Heart left ventricle (tissue), 16 donors: ENCODE measurements around the gene FAM241A. TPM values are rescaled to one million over a fixed set of nuclear protein-coding genes. Genes with fewer than 3 reads are reported as not detected.

ENCODE experiments used
- ATAC-seq, 4 donors: fragments of 200-7000 bp; cut with Tn5 transposase; one replicate each; pipeline ENCODE4 v1.9.1; 2020 to 2022; ENCODE audit warnings: moderate library complexity in 4 of 4, mild to moderate bottlenecking in 3 of 4, moderate number of reproducible peaks in 1 of 4
- DNase-seq, 5 donors: peaks; one replicate each; pipeline ENCODE4 v3.0.0-alpha.2; 2020
- H3K27ac ChIP-seq, 12 donors: fragments of 200-600 bp; sonication (generic) in 4 of 12; one replicate each; pipeline versions ENCODE4 v1.5.0 to v1.8.0; 2016 to 2022; ENCODE audit warnings: mild to moderate bottlenecking in 2 of 12
- H3K27me3 ChIP-seq, 9 donors: fragments of 200-600 bp; sonication (generic) in 2 of 9; one replicate each; pipeline versions ENCODE4 v1.5.1 to v1.8.0; 2016 to 2022; ENCODE audit warnings: mild to moderate bottlenecking in 3 of 9
- H3K36me3 ChIP-seq, 9 donors: fragments of 200-600 bp; sonication (generic) in 2 of 9; one replicate each; pipeline versions ENCODE4 v1.5.0 to v1.8.0; 2018 to 2022; ENCODE audit warnings: mild to moderate bottlenecking in 2 of 9
- H3K4me1 ChIP-seq, 12 donors: fragments of 200-600 bp; sonication (generic) in 4 of 12; one replicate each; pipeline versions ENCODE4 v1.5.0 to v1.8.0; 2016 to 2022; ENCODE audit warnings: mild to moderate bottlenecking in 3 of 12
- H3K4me3 ChIP-seq, 12 donors: fragments of 200-600 bp; sonication (generic) in 4 of 12; one replicate each; pipeline versions ENCODE4 v1.5.0 to v1.8.0; 2017 to 2022; ENCODE audit warnings: mild to moderate bottlenecking in 9 of 12, moderate library complexity in 4 of 12
- H3K9me3 ChIP-seq, 12 donors: fragments of 200-600 bp; sonication (generic) in 4 of 12; one replicate each; pipeline versions ENCODE4 v1.5.0 to v1.8.0; 2016 to 2022; ENCODE audit warnings: mild to moderate bottlenecking in 1 of 12
- CTCF ChIP-seq, 12 donors: fragments of 200-600 bp; sonication (generic) in 4 of 12; IDR thresholded peaks; one replicate each; pipeline versions ENCODE4 v1.5.0 to v1.8.0; 2018 to 2022; ENCODE audit warnings: antibody characterized with exemption in 12 of 12, mild to moderate bottlenecking in 5 of 12
- POLR2A ChIP-seq, 2 donors: fragments of 450-650 bp; IDR thresholded peaks; one replicate each; pipeline ENCODE4 v1.6.1; 2017; ENCODE audit warnings: antibody characterized with exemption in 2 of 2, mild to moderate bottlenecking in 2 of 2, moderate library complexity in 2 of 2
- WGBS, 4 donors: extraction: QIAGEN DNeasy Blood & Tissue Kit in 2 of 4; methylation state at CpG; one replicate each; pipeline versions ENCODE4 v1.1.5 to v1.1.7; 2013 to 2018; 5-methylcytosine and 5-hydroxymethylcytosine counted together
- intact Hi-C, 10 donors: fragments of 100-400 bp; cut with DNase I; formaldehyde crosslinking; loops; one replicate each; pipeline versions ENCODE4 v1.11.1 to v1.14.2; 2022
- polyA plus RNA-seq, 2 donors: library from polyadenylated mRNA; stranded (reverse); fragments of 200-250 nt; gene quantifications; one replicate each; pipeline ENCODE4 v1.2.3, GENCODE V29; 2013
- total RNA-seq, 9 donors: library from RNA; depleted of rRNA in 2 of 9; stranded (reverse); fragments of >200 nt in 2 of 9; fragmentation: NEBNext Ultra II Directional in 3 of 9; extraction: Animal tissue kit (Norgen Biotek cat#: 25700) in 3 of 9; gene quantifications; one replicate each; pipeline versions ENCODE4 v1.1.0 to v1.2.4, GENCODE V29; 2016 to 2023
- donor health status: ischemic (EF 13 %, LVEDD 7.1; RV severe dilation, severe dysfunction).
- donor health status: healthy with polysubstance abuse.
- donor health status: DM: no; HTN: yes; CAD: no.
- donor health status: DM: no; HTN: no; CAD: no.
- donor health status: ischemic (EF 25% LVEDD 6.9; RV normal size, moderate dysfunction).
- donor health status: ischemic (EF 25% LVEDD 5.7; RV mildly dilated, moderate dysfunction).
- donor health status: healthy.
- donor health status: DM: yes; HTN: yes; CAD: no.
- donor health status: ischemic (EF 35%, LVEDD 5.7; RV mildly dilated, moderate dysfunction).
- donor health status: nonischemic (EF 11% LVEDD 7.7; RV severe dilation, severe dysfunction).
- donor health status: DM: yes; HTN: yes; CAD: no.
- donor health status: PGD.
- donor health status: ischemic (EF 29% LVEDD 5.4; RV normal size, mild dysfunction).
- donor health status: nonischemic (EF 23%, LVEDD 6.1; RV moderate dilation, normal function).

The FAM241A gene
- total and polyA plus RNA-seq, 11 donors: 5.3 to 10.3 (median 7.9) TPM

- Histone ChIP-seq H3K27me3 (no peaks in the 10 kb centered on the region), H3K9me3 (no peaks in the 10 kb centered on the region), H3K4me1 (no peaks in the 10 kb centered on the region), H3K27ac (no peak overlapping the region), H3K36me3 (no peaks in the 10 kb centered on the region), H3K4me3 (no peak overlapping the region)
- no peak for TF ChIP-seq CTCF (IDR thresholded peaks at IDR 0.05)
- TF ChIP-seq POLR2A (IDR thresholded peaks at IDR 0.05): no peak
- intact Hi-C loops: no loop called here
- DNase-seq: no peak
- WGBS, 4 donors: 95 to 97% (median 96%) methylated on average over 30 to 43 of the region's 43 CpGs
- ATAC-seq: no peak
These were observed 77.1 kb downstream of the FAM241A start for GRCh38 chr4:112222219-112222955.

GRCh38 chr4:112225157-112225556 lies 79.9 kb downstream of the FAM241A start:
- no peak for DNase-seq
- no peak for ATAC-seq
- TF ChIP-seq POLR2A (IDR thresholded peaks at IDR 0.05) (no peak), CTCF (IDR thresholded peaks at IDR 0.05) (no peak)
- no peak overlapping the region for H3K27ac ChIP-seq
- H3K27me3 ChIP-seq: no peaks in the 10 kb centered on the region
- H3K4me3 ChIP-seq: no peak overlapping the region
- H3K4me1 ChIP-seq: peaks cover 0 to 6% (median under 1%) of the 10 kb centered on the region in 12 donors
- intact Hi-C loops: no loop called here
- H3K9me3 ChIP-seq: no peaks in the 10 kb centered on the region
- H3K36me3 ChIP-seq: no peaks in the 10 kb centered on the region
- 53 to 65% (median 58%) methylated on average over 4 of the region's 4 CpGs for WGBS, 4 donors

GRCh38 chr4:112230879-112231778 lies 85.9 kb downstream of the FAM241A start:
- WGBS, 4 donors: 0 to 2% (median 1%) methylated on average over 31 to 52 of the region's 52 CpGs
- H3K4me3 ChIP-seq: peak overlapping the region; percentile 78 to 99 (median 90)
- peak overlapping the region; percentile 68 to 99 (median 94) for H3K27ac ChIP-seq
- no peaks in the 10 kb centered on the region for H3K9me3 ChIP-seq
- DNase-seq (peak; percentile 98 to 99 (median 98)), ATAC-seq (peak; percentile 98 to 99 (median 98))
- TF ChIP-seq POLR2A (IDR thresholded peaks at IDR 0.05) (no peak), CTCF (IDR thresholded peaks at IDR 0.05) (no peak)
- peaks cover 0 to 36% (median 21%) of the 10 kb centered on the region in 12 donors for H3K4me1 ChIP-seq
- H3K27me3 ChIP-seq: no peaks in the 10 kb centered on the region
- H3K36me3 ChIP-seq: no peaks in the 10 kb centered on the region
- intact Hi-C loops: loop anchor here in 9 of 10 donors (1.0 to 5.0 kb wide), 7 partner anchors 56 to 149 kb away; partner anchors contain the start of genes FAM241A (in 8 of the 9), ALPK1 (in 1 of the 9) and TIFA (in 1 of the 9)
